HCT116 (cell line): ENCODE data around the gene TACC3. TPM values are rescaled to one million over a fixed set of nuclear protein-coding genes. Genes with fewer than 3 reads are reported as not detected.

Experiments used
- ATAC-seq: fragments of 200-7000 bp; cut with Tn5 transposase; 2 replicates; pipeline ENCODE4 v1.9.1; 2020; ENCODE audit warnings: mild to moderate bottlenecking, moderate library complexity
- BruUV-seq: library from RNA; stranded (reverse); fragments of 400-500 nt; replicated peaks from 2 replicates; lab custom pipeline; 2021; lab: Mats Ljungman, UMichigan
- CTCF ChIA-PET: fragments of 300-600 bp; sonication (Branson Sonifier 250); formaldehyde crosslinking; loops from one replicate; lab custom pipeline; 2021; ENCODE audit warnings: antibody characterized with exemption; lab: Charles Lee
- POLR2A ChIA-PET: fragments of 300-600, 350-600 bp; sonication (Branson Sonifier 250); formaldehyde crosslinking; loops from one replicate; lab custom pipeline; 2021; ENCODE audit warnings: antibody characterized with exemption; lab: Charles Lee
- RAD21 ChIA-PET, 2 experiments: fragments of 300-600 bp; sonication (Branson Sonifier 250); formaldehyde crosslinking; loops; one replicate each; lab custom pipeline; 2023; ENCODE audit warnings: low total read pairs in 2 of 2; ENCODE audit not compliant: uncharacterized antibody in 2 of 2, unreplicated experiment in 2 of 2, low non-redundant PET in 1 of 2; lab: Charles Lee
- DNase-seq: peaks from one replicate; pipeline ENCODE4 v3.0.0-alpha.2; 2010; ENCODE audit warnings: low read depth, low spot score
- H2AFZ ChIP-seq: fragments of 200-600 bp; shearing (Covaris generic), sonication (generic); 2 replicates; pipeline ENCODE4 v1.6.1; 2017; ENCODE audit warnings: low read depth, mixed run types, mixed read lengths, antibody characterized with exemption, low read length; ENCODE audit not compliant: poor library complexity, severe bottlenecking
- H3K27ac ChIP-seq: 2 replicates; pipeline ENCODE4 v1.5.1; 2012; ENCODE audit warnings: low read depth, low read length
- H3K27me3 ChIP-seq: fragments of 200-600 bp; sonication (generic); 2 replicates; pipeline ENCODE4 v1.6.1; 2016; ENCODE audit warnings: mixed run types, low read length, mixed read lengths; ENCODE audit not compliant: insufficient read depth
- H3K36me3 ChIP-seq, 2 experiments: fragments of 200-500 bp in 1 of 2; fragments of 200-600 bp in 1 of 2; sonication (Bioruptor generic) in 1 of 2; sonication (generic) in 1 of 2; 2 replicates each; pipeline versions ENCODE4 v1.5.1 to v1.6.1; 2014 to 2016; ENCODE audit warnings: low read length in 2 of 2, inconsistent platforms in 1 of 2, mixed read lengths in 1 of 2, mixed run types in 1 of 2; ENCODE audit not compliant: insufficient read depth in 2 of 2, control insufficient read depth in 1 of 2
- H3K4me1 ChIP-seq, 2 experiments: fragments of 200-600 bp in 1 of 2; sonication (generic) in 1 of 2; 2 replicates each; pipeline versions ENCODE4 v1.5.1 to v1.6.1; 2012 to 2017; ENCODE audit warnings: low read length in 2 of 2, inconsistent platforms in 1 of 2, mild to moderate bottlenecking in 1 of 2, mixed read lengths in 1 of 2, mixed run types in 1 of 2, moderate library complexity in 1 of 2; ENCODE audit not compliant: insufficient read depth in 2 of 2, control insufficient read depth in 1 of 2
- H3K4me2 ChIP-seq: fragments of 200-600 bp; sonication (generic); 2 replicates; pipeline ENCODE4 v1.6.1; 2017; ENCODE audit warnings: mixed run types, low read length, mixed read lengths
- H3K4me3 ChIP-seq, 2 experiments: fragments of 200-600 bp in 1 of 2; sonication (generic) in 1 of 2; replicated peaks in 1 of 2; 2 replicates each; pipeline ENCODE4 v1.5.1; 2011 to 2016; ENCODE audit warnings: low read length in 2 of 2, control low read depth in 1 of 2, low read depth in 1 of 2, mild to moderate bottlenecking in 1 of 2, mixed read lengths in 1 of 2, mixed run types in 1 of 2
- H3K79me2 ChIP-seq: fragments of 200-600 bp; sonication (generic); 2 replicates; pipeline ENCODE4 v1.6.1; 2017; ENCODE audit warnings: mild to moderate bottlenecking, mixed run types, low read length, moderate library complexity, mixed read lengths; ENCODE audit not compliant: insufficient read depth
- H3K9ac ChIP-seq: fragments of 200-600 bp; sonication (generic); 2 replicates; pipeline ENCODE4 v1.6.1; 2016; ENCODE audit warnings: low read length, mixed read lengths
- H3K9me2 ChIP-seq: fragments of 200-600 bp; sonication (generic), shearing (Covaris generic); 2 replicates; pipeline ENCODE4 v1.6.1; 2017; ENCODE audit warnings: mixed run types, mild to moderate bottlenecking, moderate library complexity; ENCODE audit not compliant: insufficient read depth
- H3K9me3 ChIP-seq, 2 experiments: fragments of 200-500 bp in 1 of 2; fragments of 200-600 bp in 1 of 2; sonication (Bioruptor generic) in 1 of 2; sonication (generic) in 1 of 2; 2 replicates each; pipeline ENCODE4 v1.6.1; 2014 to 2017; ENCODE audit warnings: low read length in 2 of 2, mixed read lengths in 2 of 2, inconsistent platforms in 1 of 2, low read depth in 1 of 2, mild to moderate bottlenecking in 1 of 2, mixed run types in 1 of 2, moderate library complexity in 1 of 2; ENCODE audit not compliant: control insufficient read depth in 1 of 2, insufficient read depth in 1 of 2
- H4K20me1 ChIP-seq: fragments of 200-600 bp; sonication (generic), shearing (Covaris generic); 2 replicates; pipeline ENCODE4 v1.6.1; 2017; ENCODE audit warnings: mixed run types, mild to moderate bottlenecking, moderate library complexity; ENCODE audit not compliant: insufficient read depth
- CBX3 ChIP-seq: IDR thresholded peaks from 2 replicates; pipeline ENCODE4 v1.6.1; 2012; ENCODE audit warnings: low read depth
- EGR1 ChIP-seq: IDR thresholded peaks from 2 replicates; pipeline ENCODE4 v1.6.1; 2012; ENCODE audit warnings: low read depth
- ELF1 ChIP-seq: IDR thresholded peaks from 2 replicates; pipeline ENCODE4 v1.6.1; 2012; ENCODE audit warnings: low read depth, borderline replicate concordance
- EZH2 ChIP-seq: fragments of 200-600 bp; sonication (generic); IDR thresholded peaks from 2 replicates; pipeline ENCODE4 v1.6.1; 2017; ENCODE audit warnings: antibody characterized with exemption, mixed run types
- JUND ChIP-seq: IDR thresholded peaks from 2 replicates; pipeline ENCODE4 v1.6.1; 2012
- POLR2A ChIP-seq: IDR thresholded peaks from 2 replicates; pipeline ENCODE4 v1.7.0; 2011; ENCODE audit warnings: borderline replicate concordance; ENCODE audit not compliant: insufficient read depth, insufficient read length; ENCODE audit errors: extremely low read depth
- RAD21 ChIP-seq: IDR thresholded peaks from 2 replicates; pipeline ENCODE4 v1.6.1; 2012; ENCODE audit warnings: low read depth, mild to moderate bottlenecking
- SIN3A ChIP-seq: IDR thresholded peaks from 2 replicates; pipeline ENCODE4 v1.6.1; 2012; ENCODE audit warnings: low read depth
- SP1 ChIP-seq: IDR thresholded peaks from 2 replicates; pipeline ENCODE4 v1.6.1; 2012; ENCODE audit warnings: low read depth
- TCF7L2 ChIP-seq: IDR thresholded peaks from 2 replicates; pipeline ENCODE4 v1.7.0; 2011; ENCODE audit warnings: borderline replicate concordance, inconsistent platforms; ENCODE audit not compliant: insufficient read depth, insufficient read length; ENCODE audit errors: extremely low read depth
- YY1 ChIP-seq: IDR thresholded peaks from 2 replicates; pipeline ENCODE4 v1.6.1; 2011; ENCODE audit warnings: low read length, low read depth, moderate library complexity, mild to moderate bottlenecking; ENCODE audit not compliant: insufficient replicate concordance; ENCODE audit errors: extremely low read depth
- ZNF274 ChIP-seq: fragments of 200-500 bp; sonication (Bioruptor generic); IDR thresholded peaks from 2 replicates; pipeline ENCODE4 v1.6.1; 2014; ENCODE audit warnings: mild to moderate bottlenecking, low read depth, low read length, inconsistent platforms
- intact Hi-C: fragments of 100-400 bp; cut with micrococcal nuclease; formaldehyde crosslinking; loops from 2 replicates; pipeline ENCODE4 v1.10.0; 2022
- total RNA-seq: library from RNA; stranded (reverse); gene quantifications from one replicate; pipeline ENCODE4 v1.2.1, GENCODE V29; 2021; ENCODE audit not compliant: unreplicated experiment
- TF ChIP-seq, protein P1 (sequence below), 3 experiments: fragments of 200-600 bp in 1 of 3; sonication (generic) in 1 of 3; IDR thresholded peaks in 2 of 3; conservative IDR thresholded peaks in 1 of 3; 2 replicates each; pipeline ENCODE4 v1.5.1; 2012 to 2017; ENCODE audit warnings: low read depth in 2 of 3, low read length in 2 of 3, antibody characterized with exemption in 1 of 3, borderline replicate concordance in 1 of 3, control low read depth in 1 of 3, mild to moderate bottlenecking in 1 of 3, mixed read lengths in 1 of 3, mixed run types in 1 of 3, moderate library complexity in 1 of 3; ENCODE audit not compliant: insufficient read depth in 1 of 3
- TF ChIP-seq, protein P2 (sequence below): IDR thresholded peaks from 2 replicates; pipeline ENCODE4 v1.6.1; 2012
- TF ChIP-seq, protein P3 (sequence below): IDR thresholded peaks from 2 replicates; pipeline ENCODE4 v1.6.1; 2011; ENCODE audit warnings: mild to moderate bottlenecking, low read length, moderate library complexity; ENCODE audit not compliant: insufficient replicate concordance; ENCODE audit errors: extremely low read depth
- TF ChIP-seq, protein P4 (sequence below): IDR thresholded peaks from 2 replicates; pipeline ENCODE4 v1.6.1; 2012; ENCODE audit warnings: low read depth

TACC3 gene
- total RNA-seq, 1 experiment from 2014 or later = 106 TPM

DNA sequence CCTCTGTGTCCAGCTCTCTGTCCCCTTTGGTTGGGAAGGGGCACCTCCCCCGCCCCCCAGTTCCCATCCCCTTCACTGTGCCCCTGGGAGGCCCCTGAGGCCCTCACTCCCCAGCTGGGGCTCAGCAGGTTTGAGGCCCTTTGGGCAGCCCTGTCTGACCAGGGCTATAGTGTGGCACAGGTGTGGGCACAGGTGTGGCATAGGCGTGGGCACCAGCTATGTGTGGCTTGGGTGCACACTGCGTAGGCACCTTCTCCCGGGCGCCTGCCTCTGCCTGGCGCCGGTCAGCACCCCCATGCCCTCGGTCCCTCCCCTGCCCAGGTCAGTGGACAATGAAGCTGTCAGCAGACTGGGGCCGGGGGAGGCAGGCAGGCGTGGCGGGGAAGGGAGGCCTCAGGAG lies 64.3 kb downstream of the TACC3 start:
- TF ChIP-seq, protein P1, sequence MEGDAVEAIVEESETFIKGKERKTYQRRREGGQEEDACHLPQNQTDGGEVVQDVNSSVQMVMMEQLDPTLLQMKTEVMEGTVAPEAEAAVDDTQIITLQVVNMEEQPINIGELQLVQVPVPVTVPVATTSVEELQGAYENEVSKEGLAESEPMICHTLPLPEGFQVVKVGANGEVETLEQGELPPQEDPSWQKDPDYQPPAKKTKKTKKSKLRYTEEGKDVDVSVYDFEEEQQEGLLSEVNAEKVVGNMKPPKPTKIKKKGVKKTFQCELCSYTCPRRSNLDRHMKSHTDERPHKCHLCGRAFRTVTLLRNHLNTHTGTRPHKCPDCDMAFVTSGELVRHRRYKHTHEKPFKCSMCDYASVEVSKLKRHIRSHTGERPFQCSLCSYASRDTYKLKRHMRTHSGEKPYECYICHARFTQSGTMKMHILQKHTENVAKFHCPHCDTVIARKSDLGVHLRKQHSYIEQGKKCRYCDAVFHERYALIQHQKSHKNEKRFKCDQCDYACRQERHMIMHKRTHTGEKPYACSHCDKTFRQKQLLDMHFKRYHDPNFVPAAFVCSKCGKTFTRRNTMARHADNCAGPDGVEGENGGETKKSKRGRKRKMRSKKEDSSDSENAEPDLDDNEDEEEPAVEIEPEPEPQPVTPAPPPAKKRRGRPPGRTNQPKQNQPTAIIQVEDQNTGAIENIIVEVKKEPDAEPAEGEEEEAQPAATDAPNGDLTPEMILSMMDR (IDR thresholded peaks at IDR 0.05 in 2 of 3, conservative IDR thresholded peaks at IDR 0.05 in 1 of 3; ENCODE audit: borderline replicate concordance in 1 of 3, insufficient read depth in 1 of 3, low read depth in 2 of 3, low read length in 2 of 3) = no peak
- TF ChIP-seq, protein P2, sequence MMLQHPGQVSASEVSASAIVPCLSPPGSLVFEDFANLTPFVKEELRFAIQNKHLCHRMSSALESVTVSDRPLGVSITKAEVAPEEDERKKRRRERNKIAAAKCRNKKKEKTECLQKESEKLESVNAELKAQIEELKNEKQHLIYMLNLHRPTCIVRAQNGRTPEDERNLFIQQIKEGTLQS = no peak
- no peak for TF ChIP-seq YY1
- no peak for TF ChIP-seq POLR2A
- TF ChIP-seq ZNF274 = no peak
- no peak for TF ChIP-seq EZH2
- TF ChIP-seq CBX3 = no peak
- no peak for TF ChIP-seq RAD21
- TF ChIP-seq, protein P3, sequence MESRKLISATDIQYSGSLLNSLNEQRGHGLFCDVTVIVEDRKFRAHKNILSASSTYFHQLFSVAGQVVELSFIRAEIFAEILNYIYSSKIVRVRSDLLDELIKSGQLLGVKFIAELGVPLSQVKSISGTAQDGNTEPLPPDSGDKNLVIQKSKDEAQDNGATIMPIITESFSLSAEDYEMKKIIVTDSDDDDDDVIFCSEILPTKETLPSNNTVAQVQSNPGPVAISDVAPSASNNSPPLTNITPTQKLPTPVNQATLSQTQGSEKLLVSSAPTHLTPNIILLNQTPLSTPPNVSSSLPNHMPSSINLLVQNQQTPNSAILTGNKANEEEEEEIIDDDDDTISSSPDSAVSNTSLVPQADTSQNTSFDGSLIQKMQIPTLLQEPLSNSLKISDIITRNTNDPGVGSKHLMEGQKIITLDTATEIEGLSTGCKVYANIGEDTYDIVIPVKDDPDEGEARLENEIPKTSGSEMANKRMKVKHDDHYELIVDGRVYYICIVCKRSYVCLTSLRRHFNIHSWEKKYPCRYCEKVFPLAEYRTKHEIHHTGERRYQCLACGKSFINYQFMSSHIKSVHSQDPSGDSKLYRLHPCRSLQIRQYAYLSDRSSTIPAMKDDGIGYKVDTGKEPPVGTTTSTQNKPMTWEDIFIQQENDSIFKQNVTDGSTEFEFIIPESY = no peak
- TF ChIP-seq JUND = no peak
- TF ChIP-seq, protein P4, sequence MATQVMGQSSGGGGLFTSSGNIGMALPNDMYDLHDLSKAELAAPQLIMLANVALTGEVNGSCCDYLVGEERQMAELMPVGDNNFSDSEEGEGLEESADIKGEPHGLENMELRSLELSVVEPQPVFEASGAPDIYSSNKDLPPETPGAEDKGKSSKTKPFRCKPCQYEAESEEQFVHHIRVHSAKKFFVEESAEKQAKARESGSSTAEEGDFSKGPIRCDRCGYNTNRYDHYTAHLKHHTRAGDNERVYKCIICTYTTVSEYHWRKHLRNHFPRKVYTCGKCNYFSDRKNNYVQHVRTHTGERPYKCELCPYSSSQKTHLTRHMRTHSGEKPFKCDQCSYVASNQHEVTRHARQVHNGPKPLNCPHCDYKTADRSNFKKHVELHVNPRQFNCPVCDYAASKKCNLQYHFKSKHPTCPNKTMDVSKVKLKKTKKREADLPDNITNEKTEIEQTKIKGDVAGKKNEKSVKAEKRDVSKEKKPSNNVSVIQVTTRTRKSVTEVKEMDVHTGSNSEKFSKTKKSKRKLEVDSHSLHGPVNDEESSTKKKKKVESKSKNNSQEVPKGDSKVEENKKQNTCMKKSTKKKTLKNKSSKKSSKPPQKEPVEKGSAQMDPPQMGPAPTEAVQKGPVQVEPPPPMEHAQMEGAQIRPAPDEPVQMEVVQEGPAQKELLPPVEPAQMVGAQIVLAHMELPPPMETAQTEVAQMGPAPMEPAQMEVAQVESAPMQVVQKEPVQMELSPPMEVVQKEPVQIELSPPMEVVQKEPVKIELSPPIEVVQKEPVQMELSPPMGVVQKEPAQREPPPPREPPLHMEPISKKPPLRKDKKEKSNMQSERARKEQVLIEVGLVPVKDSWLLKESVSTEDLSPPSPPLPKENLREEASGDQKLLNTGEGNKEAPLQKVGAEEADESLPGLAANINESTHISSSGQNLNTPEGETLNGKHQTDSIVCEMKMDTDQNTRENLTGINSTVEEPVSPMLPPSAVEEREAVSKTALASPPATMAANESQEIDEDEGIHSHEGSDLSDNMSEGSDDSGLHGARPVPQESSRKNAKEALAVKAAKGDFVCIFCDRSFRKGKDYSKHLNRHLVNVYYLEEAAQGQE = no peak
- TF ChIP-seq TCF7L2 = no peak
- no peak for TF ChIP-seq ELF1
- no peak for TF ChIP-seq EGR1
- no peak for TF ChIP-seq SP1
- TF ChIP-seq SIN3A = no peak
- no peak overlapping the region for H3K9ac ChIP-seq
- ChIA-PET POLR2A (no interaction called here), RAD21 (no interaction called here), CTCF (interaction anchor here (0.6 to 1.4 kb wide), 2 partner anchors 10 to 18 kb away, joined by 3 to 4 read pairs; no protein-coding TSS in a partner anchor)
- H3K27ac ChIP-seq = no peak overlapping the region
- no peak overlapping the region for H2AFZ ChIP-seq
- H3K4me3 ChIP-seq = no peak overlapping the region
- H3K4me1 ChIP-seq = peaks cover 0 to 4% of the 10 kb centered on the region in 2 experiments; a peak in 2 of 4 replicates
- no peaks in the 10 kb centered on the region for H3K27me3 ChIP-seq
- H3K4me2 ChIP-seq = no peak overlapping the region
- H3K9me3 ChIP-seq = no peaks in the 10 kb centered on the region
- DNase-seq = no peak
- no peaks in the 10 kb centered on the region for H3K36me3 ChIP-seq
- H3K79me2 ChIP-seq = no peaks in the 10 kb centered on the region
- no peaks in the 10 kb centered on the region for H4K20me1 ChIP-seq
- intact Hi-C loops = no loop called here
- BruUV-seq = no TSS peak
- no peak for ATAC-seq
- H3K9me2 ChIP-seq = no peaks in the 10 kb centered on the region
